Muscle of leg (tissue), 11 donors: Measurements from ENCODE around the gene TSEN34. TPM values are rescaled to one million over a fixed set of nuclear protein-coding genes. Genes with fewer than 3 reads are reported as not detected.
A peak's percentile ranks its signal among the peaks of the same experiment; 100 is the strongest.

ENCODE experiments used
- DNase-seq: peaks from one replicate; pipeline ENCODE4 v3.0.0; 2013
- H3K27ac ChIP-seq: one replicate; pipeline ENCODE4 v1.5.1; 2013; ENCODE audit warnings: mild to moderate bottlenecking, low read length, control low read depth
- H3K27me3 ChIP-seq: one replicate; pipeline ENCODE4 v1.6.1; 2013; ENCODE audit warnings: low read length; ENCODE audit not compliant: control insufficient read depth, insufficient read depth
- H3K36me3 ChIP-seq: one replicate; pipeline ENCODE4 v1.6.1; 2013; ENCODE audit warnings: low read length; ENCODE audit not compliant: control insufficient read depth, insufficient read depth
- H3K4me1 ChIP-seq: one replicate; pipeline ENCODE4 v1.6.1; 2013; ENCODE audit warnings: low read length; ENCODE audit not compliant: control insufficient read depth, insufficient read depth
- H3K4me3 ChIP-seq: one replicate; pipeline ENCODE4 v1.5.1; 2013; ENCODE audit warnings: low read length, control low read depth
- H3K9me3 ChIP-seq: replicated peaks from 2 replicates; pipeline ENCODE4 v1.6.1; 2013; ENCODE audit warnings: low read depth, low read length; ENCODE audit not compliant: control insufficient read depth
- WGBS: methylation state at CpG from one replicate; pipeline ENCODE4 v1.1.5; 2013; ENCODE audit warnings: missing lambda C conversion rate; ENCODE audit not compliant: insufficient coverage; 5-methylcytosine and 5-hydroxymethylcytosine counted together
- polyA plus RNA-seq, 8 donors: library from polyadenylated mRNA; unstranded; fragments of 120-200 nt; gene quantifications; one replicate each; pipeline versions ENCODE4 v1.2.1 to v1.2.3, GENCODE V29; 2013; ENCODE audit warnings: inconsistent platforms in 1 of 8, low replicate concordance in 1 of 8; ENCODE audit not compliant: insufficient read length in 8 of 8, insufficient read depth in 1 of 8
- total RNA-seq: library from RNA; stranded (reverse); fragments of 120-200 nt; gene quantifications from one replicate; pipeline ENCODE4 v1.2.4, GENCODE V29; 2013

The TSEN34 gene
- total and polyA plus RNA-seq, 9 donors: 25.8 to 42.8 (median 35.0) TPM

- H3K4me1 ChIP-seq: peaks cover 32% of the 10 kb centered on the region
Measured at GRCh38 chr19:54159352-54160181, 31.5 kb upstream of the TSEN34 start, which contains the start of gene LENG1. LENG1 (minus strand) TSS chr19:54159721; CDS start chr19:54159695, 26 bp downstream.

DNA sequence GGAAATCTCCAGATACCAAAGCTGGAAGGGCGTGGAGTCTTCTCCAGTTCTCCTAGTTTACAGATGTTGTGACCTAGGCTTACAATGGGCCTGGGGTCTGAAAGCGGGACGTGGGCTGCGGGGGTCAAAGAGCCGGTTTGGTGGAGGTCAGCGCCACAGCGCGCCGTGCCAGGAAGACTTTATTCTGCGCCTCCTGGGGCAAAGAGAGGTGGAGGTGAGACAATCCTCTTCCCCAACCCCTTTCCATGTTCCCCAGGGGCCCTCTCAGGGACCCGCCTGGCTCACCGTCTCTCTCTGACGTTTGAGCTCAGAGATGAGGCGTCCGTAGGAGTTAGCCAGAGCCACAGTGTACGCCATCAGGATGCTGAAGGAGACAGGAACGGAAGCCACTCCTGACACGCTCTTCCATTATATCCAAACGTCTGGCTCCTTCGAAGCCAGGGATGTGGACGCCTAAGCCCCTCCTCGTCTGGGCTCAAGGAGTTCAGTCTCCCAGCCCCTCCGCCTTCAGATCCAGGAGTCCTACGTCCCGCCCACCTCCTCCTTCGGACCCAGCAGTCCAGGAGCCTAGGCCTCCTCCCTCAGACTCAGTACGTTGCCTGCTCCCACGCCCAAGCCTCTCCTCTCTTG is 30.8 kb upstream of the TSEN34 start:
- peak overlapping the region; percentile 94 for H3K27ac ChIP-seq
- H3K27me3 ChIP-seq: peaks cover 19% of the 10 kb centered on the region
- WGBS: 1% methylated on average over 19 of the region's 28 CpGs
- DNase-seq: peak; percentile 65
- peaks cover 2% of the 10 kb centered on the region for H3K9me3 ChIP-seq
- peaks cover 31% of the 10 kb centered on the region for H3K36me3 ChIP-seq
- H3K4me1 ChIP-seq: peaks cover 32% of the 10 kb centered on the region
- H3K4me3 ChIP-seq: peak overlapping the region; percentile 64

More at GRCh38 chr19:54159352-54160181, 31.5 kb upstream of the TSEN34 start, which contains the start of gene LENG1:
- peak; percentile 100 for DNase-seq
- Histone ChIP-seq H3K27ac (peak within 1 kb of the TSS; percentile 95), H3K27me3 (peaks cover 12% of the 10 kb centered on the region), H3K36me3 (peaks cover 38% of the 10 kb centered on the region), H3K9me3 (no peaks in the 10 kb centered on the region), H3K4me3 (peak within 1 kb of the TSS; percentile 83)
- under 1% methylated on average over 70 of the region's 72 CpGs for WGBS

DNA sequence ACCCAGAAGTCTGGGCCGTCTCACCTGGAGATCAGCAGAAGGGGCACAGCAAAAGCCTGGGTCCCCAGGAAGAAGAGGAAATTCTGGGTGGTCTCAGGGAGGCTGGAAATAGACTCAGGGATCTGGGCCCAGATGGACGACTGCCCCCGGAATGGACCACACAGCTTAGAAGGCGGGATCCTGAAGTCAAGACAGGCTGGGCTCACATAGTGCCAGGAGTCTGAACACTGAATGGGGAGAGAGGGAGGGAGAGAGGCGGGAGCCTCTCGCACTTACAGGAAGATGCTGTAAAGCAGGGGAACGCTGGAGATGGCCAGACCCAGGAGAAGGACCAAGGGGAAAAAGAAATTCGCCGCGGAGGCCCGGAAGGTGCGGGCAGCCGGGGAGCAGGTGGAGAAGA is 30.3 kb upstream of the TSEN34 start:
- Histone ChIP-seq H3K4me3 (no peak overlapping the region), H3K36me3 (peaks cover 26% of the 10 kb centered on the region), H3K4me1 (peaks cover 32% of the 10 kb centered on the region), H3K27ac (peak overlapping the region; percentile 94), H3K27me3 (peaks cover 20% of the 10 kb centered on the region), H3K9me3 (peaks cover 2% of the 10 kb centered on the region)
- DNase-seq: peak; percentile 69
- WGBS: 33% methylated on average over 11 of the region's 13 CpGs

DNA sequence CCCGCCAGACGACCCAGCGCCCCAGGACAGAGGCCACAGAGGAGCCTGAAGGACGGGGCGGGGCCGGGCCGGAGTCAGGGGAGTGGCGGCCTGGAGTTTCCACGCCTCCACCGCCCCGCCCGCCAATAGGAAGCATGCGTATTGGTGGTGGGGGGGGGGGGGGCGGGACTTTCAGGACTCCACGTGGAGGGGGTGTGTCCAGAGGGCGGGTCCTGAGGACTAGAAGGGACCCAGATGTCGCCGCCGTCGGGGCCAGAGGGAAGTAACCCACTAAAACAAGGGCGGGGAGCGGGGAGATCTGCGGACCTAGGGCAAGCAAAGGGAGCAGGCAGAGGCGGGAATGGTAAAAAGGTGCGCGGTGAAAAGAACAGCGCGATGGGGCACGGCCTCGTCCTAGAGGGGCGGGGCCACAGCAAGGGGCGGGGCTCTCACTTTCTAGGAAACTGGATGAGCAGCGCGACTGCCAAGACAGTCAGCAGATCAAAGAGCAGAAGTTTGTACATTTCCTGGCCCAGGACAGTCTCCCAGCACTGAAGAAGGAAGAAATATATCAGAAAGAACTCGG is 28.8 kb upstream of the TSEN34 start:
- DNase-seq: peak; percentile 84
- peaks cover 13% of the 10 kb centered on the region for H3K36me3 ChIP-seq
- H3K9me3 ChIP-seq: peaks cover 2% of the 10 kb centered on the region
- peak overlapping the region; percentile 35 for H3K27ac ChIP-seq
- H3K4me1 ChIP-seq: peaks cover 32% of the 10 kb centered on the region
- peak overlapping the region; percentile 32 for H3K4me3 ChIP-seq
- H3K27me3 ChIP-seq: peaks cover 20% of the 10 kb centered on the region
- 3% methylated on average over 23 of the region's 35 CpGs for WGBS

- H3K27me3 ChIP-seq: peaks cover 20% of the 10 kb centered on the region
- H3K4me1 ChIP-seq: peaks cover 32% of the 10 kb centered on the region
- H3K27ac ChIP-seq: peak overlapping the region; percentile 35
- WGBS: 51% methylated on average over 8 of the region's 14 CpGs
- DNase-seq: no peak
- peaks cover 2% of the 10 kb centered on the region for H3K9me3 ChIP-seq
- H3K4me3 ChIP-seq: no peak overlapping the region
- H3K36me3 ChIP-seq: peaks cover 8% of the 10 kb centered on the region
Measured at GRCh38 chr19:54162884-54163283, 28.2 kb upstream of the TSEN34 start.

- H3K4me1 ChIP-seq: peaks cover 24% of the 10 kb centered on the region
- peaks cover 2% of the 10 kb centered on the region for H3K9me3 ChIP-seq
- H3K36me3 ChIP-seq: no peaks in the 10 kb centered on the region
- no peak for DNase-seq
- no peak overlapping the region for H3K27ac ChIP-seq
- 4% methylated on average over 35 of the region's 37 CpGs for WGBS
- no peak overlapping the region for H3K4me3 ChIP-seq
- peaks cover 20% of the 10 kb centered on the region for H3K27me3 ChIP-seq
Measured at GRCh38 chr19:54164369-54165068, 26.6 kb upstream of the TSEN34 start.

DNA sequence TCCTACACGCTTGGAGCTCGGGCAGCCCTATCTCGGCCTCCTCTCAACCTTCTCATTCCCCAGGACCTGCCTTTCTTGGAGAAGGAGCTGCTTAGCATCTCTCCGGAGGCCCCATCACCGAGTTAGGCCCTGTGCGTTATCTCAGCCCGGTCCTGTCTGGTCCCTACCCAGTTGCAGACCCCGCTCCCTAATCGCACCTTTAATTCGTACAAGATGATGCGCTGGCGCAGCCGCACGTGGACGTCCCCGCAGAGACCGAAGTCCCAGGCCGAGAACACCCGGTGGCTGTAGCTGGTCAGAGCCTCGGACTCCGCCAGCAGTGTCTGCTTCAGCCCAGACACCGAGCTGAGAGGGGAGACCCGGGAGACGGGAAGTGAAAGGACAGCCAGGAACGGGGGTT is 25.9 kb upstream of the TSEN34 start:
- Histone ChIP-seq H3K27ac (no peak overlapping the region), H3K36me3 (no peaks in the 10 kb centered on the region), H3K4me1 (peaks cover 24% of the 10 kb centered on the region), H3K9me3 (peaks cover 2% of the 10 kb centered on the region), H3K4me3 (no peak overlapping the region), H3K27me3 (peaks cover 20% of the 10 kb centered on the region)
- DNase-seq: no peak
- 87% methylated on average over 25 of the region's 25 CpGs for WGBS

DNA sequence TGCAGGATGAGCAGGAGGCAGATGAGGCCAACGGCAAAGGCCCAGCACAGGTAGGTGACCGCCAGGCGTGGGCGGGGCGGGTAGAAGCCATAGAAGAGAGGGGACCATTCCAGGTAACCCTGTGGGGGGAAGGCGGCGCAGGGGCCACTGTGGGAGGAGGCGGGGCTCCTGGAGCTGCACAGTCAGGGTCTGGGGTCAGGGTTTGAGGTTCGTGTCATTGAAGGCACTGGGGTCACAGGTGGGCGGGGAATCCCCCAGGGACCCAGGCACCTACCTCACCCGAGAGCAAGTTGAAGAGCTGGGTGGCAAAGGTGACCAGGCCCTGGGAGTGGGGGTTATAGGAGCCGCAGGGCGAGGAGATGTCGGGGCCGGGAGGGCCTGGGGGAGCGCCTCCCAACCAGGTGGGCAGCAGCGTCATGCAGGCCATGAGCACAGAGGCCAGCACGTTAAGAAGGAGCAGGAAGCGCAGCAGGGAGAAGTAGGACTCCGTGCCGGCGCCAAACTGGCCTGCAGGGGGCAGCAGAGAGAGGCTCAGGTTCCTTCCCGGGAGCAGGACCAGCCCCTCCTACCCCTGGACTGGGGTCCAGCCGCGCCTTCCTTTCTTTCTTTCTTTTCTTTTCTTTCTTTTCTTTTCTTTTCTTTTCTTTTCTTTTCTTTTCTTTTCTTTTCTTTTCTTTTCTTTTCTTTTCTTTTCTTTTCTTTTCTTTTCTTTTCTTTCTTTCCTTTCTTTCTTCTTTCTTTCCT is 22.8 kb upstream of the TSEN34 start:
- 29% methylated on average over 22 of the region's 25 CpGs for WGBS
- Histone ChIP-seq H3K4me3 (no peak overlapping the region), H3K4me1 (peaks cover 8% of the 10 kb centered on the region), H3K27me3 (peaks cover 19% of the 10 kb centered on the region), H3K27ac (no peak overlapping the region), H3K36me3 (no peaks in the 10 kb centered on the region), H3K9me3 (peaks cover 2% of the 10 kb centered on the region)
- DNase-seq: peak; percentile 93

GRCh38 chr19:54169149-54169740 is 21.9 kb upstream of the TSEN34 start:
- no peak overlapping the region for H3K4me3 ChIP-seq
- 86% methylated on average over 18 of the region's 21 CpGs for WGBS
- H3K27ac ChIP-seq: no peak overlapping the region
- H3K36me3 ChIP-seq: no peaks in the 10 kb centered on the region
- peaks cover 2% of the 10 kb centered on the region for H3K9me3 ChIP-seq
- DNase-seq: no peak
- peaks cover 8% of the 10 kb centered on the region for H3K4me1 ChIP-seq
- H3K27me3 ChIP-seq: peaks cover 17% of the 10 kb centered on the region
